ENCODE results near the gene CNTN4.

- no peak for TF ChIP-seq CTCF (IDR thresholded peaks at IDR 0.05)
- TF ChIP-seq EZH2phosphoT487 (IDR thresholded peaks at IDR 0.05), result no peak
These were observed 105.4 kb downstream of the CNTN4 start for GRCh38 chr3:2204054-2204453.
